Endometrium (tissue), 2 donors: Measurements from ENCODE around the gene C9orf72.
"Not testable (repeated sequence)": the region's sequence is repeated elsewhere in the genome, so short reads cannot be mapped to it uniquely, and the experiment has no call there.

Source experiments
- FAIRE-seq: peaks from 2 replicates; lab custom pipeline; 2012; peaks lifted over from hg19 to GRCh38; lab: Jason Lieb, UNC
- donor health status: control.
- donor health status: control.

Gene C9orf72

GRCh38 chr9:27514551-27514950 lies 58.7 kb downstream of the C9orf72 start:
- FAIRE-seq = no peak

- FAIRE-seq = no peak
Measured at GRCh38 chr9:27511771-27512170, 61.5 kb downstream of the C9orf72 start.

GRCh38 chr9:27510780-27511179 lies 62.5 kb downstream of the C9orf72 start:
- no peak for FAIRE-seq

GRCh38 chr9:27506981-27507380 lies 66.3 kb downstream of the C9orf72 start:
- no peak for FAIRE-seq

- FAIRE-seq = no peak
Measured at GRCh38 chr9:27505744-27506161, 67.5 kb downstream of the C9orf72 start.

- FAIRE-seq = no peak
Measured at GRCh38 chr9:27504259-27504658, 69.0 kb downstream of the C9orf72 start.

- no peak for FAIRE-seq
Measured at GRCh38 chr9:27503623-27504022, 69.7 kb downstream of the C9orf72 start.

- not testable (repeated sequence) for FAIRE-seq
Measured at GRCh38 chr9:27500902-27501301, 72.4 kb downstream of the C9orf72 start.

GRCh38 chr9:27499451-27499850 lies 73.8 kb downstream of the C9orf72 start:
- no peak for FAIRE-seq

GRCh38 chr9:27497883-27498417 lies 75.3 kb downstream of the C9orf72 start:
- FAIRE-seq = no peak
